Lower leg skin (tissue), 4 donors: ENCODE results near the gene KCNJ4. TPM values are rescaled to one million over a fixed set of nuclear protein-coding genes. Genes with fewer than 3 reads are reported as not detected.
A peak's percentile ranks its signal among the peaks of the same experiment; 100 is the strongest.

Experiments
- DNase-seq, 2 donors: peaks; one replicate each; pipeline ENCODE4 v3.0.0-alpha.2; 2019; ENCODE audit warnings: low spot score in 2 of 2
- H3K4me3 ChIP-seq: fragments of 200-600 bp; sonication (generic); 2 replicates; pipeline ENCODE4 v1.5.1; 2017; ENCODE audit warnings: mild to moderate bottlenecking, low read depth; ENCODE audit not compliant: poor library complexity, severe bottlenecking
- POLR2A ChIP-seq, 2 donors: fragments of 450-650 bp; IDR thresholded peaks; one replicate each; pipeline ENCODE4 v1.6.1; 2016 to 2017; ENCODE audit warnings: antibody characterized with exemption in 2 of 2, mild to moderate bottlenecking in 1 of 2, moderate library complexity in 1 of 2
- WGBS, 2 donors: methylation state at CpG; one replicate each; pipeline ENCODE4 v1.1.5; 2018; 5-methylcytosine and 5-hydroxymethylcytosine counted together
- intact Hi-C: fragments of 100-400 bp; cut with DNase I; formaldehyde crosslinking; loops from one replicate; pipeline ENCODE4 v1.15.0; 2023; ENCODE audit warnings: low total_unique reads
- total RNA-seq, 4 donors: library from RNA; depleted of rRNA; stranded (reverse); fragments of >200 nt; gene quantifications; one replicate each; pipeline ENCODE4 v1.1.0, GENCODE V29; 2016
- TF ChIP-seq, protein P1 (sequence below), 3 donors: fragments of 450-650 bp; IDR thresholded peaks; one replicate each; pipeline ENCODE4 v1.5.1; 2016; ENCODE audit warnings: antibody characterized with exemption in 3 of 3, mild to moderate bottlenecking in 3 of 3, moderate library complexity in 2 of 3

The KCNJ4 gene
- total RNA-seq = 1 to 10 TPM in 1 of 4 donors, under 1 TPM in 2, not detected in 1; 0.29 to 1.4 (median 0.46) TPM

DNA sequence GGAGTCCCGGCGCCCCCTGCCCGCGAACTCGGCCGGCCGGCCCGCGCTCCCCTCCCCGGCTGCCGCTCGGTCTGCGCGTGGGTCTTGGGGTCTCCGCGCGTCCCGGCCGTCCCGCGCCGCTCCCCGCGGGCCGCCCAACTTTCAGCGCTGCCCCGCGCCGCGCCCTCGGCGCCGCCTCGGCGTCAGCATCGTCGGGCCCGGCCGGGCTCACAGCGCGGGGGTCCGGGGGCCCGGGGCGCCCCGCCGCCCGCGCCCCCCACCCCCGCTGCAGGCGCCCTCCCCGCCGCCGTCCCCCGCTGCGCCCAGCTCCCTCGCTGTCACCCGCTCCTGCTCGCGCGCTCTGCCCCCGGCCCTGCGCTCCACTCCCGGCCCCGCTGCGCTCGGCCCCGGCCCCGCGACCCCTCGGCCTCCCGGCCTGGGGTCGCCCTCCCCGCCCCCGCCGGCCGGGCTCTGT is at the start of gene KCNJ4:
Gene KCNJ4 (minus strand): TSS at position 124 of the 454 bp plus-strand sequence. CDS start 27,067 bp downstream, outside the sequence.
- WGBS, 2 donors = 0 to 1% methylated on average over 11 to 19 of the region's 76 CpGs
- intact Hi-C loops = no loop called here
- H3K4me3 ChIP-seq = peak within 1 kb of the TSS; percentile 10
- DNase-seq = no peak
- TF ChIP-seq, protein P1, sequence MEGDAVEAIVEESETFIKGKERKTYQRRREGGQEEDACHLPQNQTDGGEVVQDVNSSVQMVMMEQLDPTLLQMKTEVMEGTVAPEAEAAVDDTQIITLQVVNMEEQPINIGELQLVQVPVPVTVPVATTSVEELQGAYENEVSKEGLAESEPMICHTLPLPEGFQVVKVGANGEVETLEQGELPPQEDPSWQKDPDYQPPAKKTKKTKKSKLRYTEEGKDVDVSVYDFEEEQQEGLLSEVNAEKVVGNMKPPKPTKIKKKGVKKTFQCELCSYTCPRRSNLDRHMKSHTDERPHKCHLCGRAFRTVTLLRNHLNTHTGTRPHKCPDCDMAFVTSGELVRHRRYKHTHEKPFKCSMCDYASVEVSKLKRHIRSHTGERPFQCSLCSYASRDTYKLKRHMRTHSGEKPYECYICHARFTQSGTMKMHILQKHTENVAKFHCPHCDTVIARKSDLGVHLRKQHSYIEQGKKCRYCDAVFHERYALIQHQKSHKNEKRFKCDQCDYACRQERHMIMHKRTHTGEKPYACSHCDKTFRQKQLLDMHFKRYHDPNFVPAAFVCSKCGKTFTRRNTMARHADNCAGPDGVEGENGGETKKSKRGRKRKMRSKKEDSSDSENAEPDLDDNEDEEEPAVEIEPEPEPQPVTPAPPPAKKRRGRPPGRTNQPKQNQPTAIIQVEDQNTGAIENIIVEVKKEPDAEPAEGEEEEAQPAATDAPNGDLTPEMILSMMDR (IDR thresholded peaks at IDR 0.05) = no peak
- no peak for TF ChIP-seq POLR2A (IDR thresholded peaks at IDR 0.05)

GRCh38 chr22:38503021-38503420 is 48.0 kb upstream of the KCNJ4 start:
- no peak for TF ChIP-seq POLR2A (IDR thresholded peaks at IDR 0.05)
- TF ChIP-seq, protein P1 (IDR thresholded peaks at IDR 0.05) = no peak
- H3K4me3 ChIP-seq = no peak overlapping the region
- 37 to 40% methylated on average over 4 of the region's 4 CpGs for WGBS, 2 donors
- no peak for DNase-seq
- intact Hi-C loops = no loop called here

DNA sequence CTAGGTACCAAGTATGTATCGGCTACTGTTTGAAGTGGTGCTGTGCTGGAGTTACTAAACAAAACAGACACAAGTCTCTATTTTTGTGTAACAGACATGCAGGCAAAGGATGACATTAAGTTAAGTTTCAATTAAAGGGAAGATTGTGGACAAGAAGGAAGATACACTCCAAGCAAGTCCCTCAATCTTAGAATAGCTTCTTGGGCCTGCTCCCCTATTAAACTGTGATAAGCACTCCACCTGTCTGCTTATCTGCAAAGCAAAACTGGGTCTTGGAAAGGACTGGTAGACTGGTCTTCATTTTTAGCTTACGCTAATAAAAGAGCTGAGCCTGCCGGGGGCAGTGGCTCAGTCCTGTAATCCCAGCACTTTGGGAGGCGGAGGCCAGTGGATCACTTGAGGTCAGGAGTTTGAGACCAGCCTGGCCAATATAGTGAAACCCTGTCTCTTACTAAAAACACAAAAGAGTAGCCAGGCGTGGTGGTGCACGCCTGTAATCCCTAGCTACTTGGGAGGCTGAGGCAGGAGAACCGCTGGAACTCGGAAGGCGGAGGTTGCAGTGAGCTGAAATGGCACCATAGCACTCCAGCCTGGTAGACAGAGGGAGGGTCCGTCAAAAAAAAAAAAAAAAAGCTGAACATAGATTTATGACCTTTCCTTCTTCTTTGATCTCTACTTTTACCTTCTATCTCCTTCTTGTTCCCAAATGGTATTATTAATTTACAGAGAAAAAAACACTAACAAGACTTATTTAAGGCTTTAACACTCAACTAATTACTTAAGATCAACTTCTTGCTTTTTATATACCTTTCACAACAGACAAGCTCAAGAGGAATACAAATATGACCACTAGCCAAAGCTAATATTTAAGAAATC is 47.0 kb upstream of the KCNJ4 start:
- TF ChIP-seq, protein P1 (IDR thresholded peaks at IDR 0.05) = no peak
- no peak for TF ChIP-seq POLR2A (IDR thresholded peaks at IDR 0.05)
- no peak for DNase-seq
- no peak overlapping the region for H3K4me3 ChIP-seq
- intact Hi-C loops = no loop called here
- WGBS, 2 donors = 88 to 89% methylated on average over 10 of the region's 10 CpGs

- 84 to 88% methylated on average over 3 of the region's 3 CpGs for WGBS, 2 donors
- TF ChIP-seq, protein P1 (IDR thresholded peaks at IDR 0.05) = no peak
- no peak for TF ChIP-seq POLR2A (IDR thresholded peaks at IDR 0.05)
- H3K4me3 ChIP-seq = no peak overlapping the region
- DNase-seq = no peak
- intact Hi-C loops = no loop called here
Observed at GRCh38 chr22:38497869-38498268, 42.9 kb upstream of the KCNJ4 start.

- intact Hi-C loops = no loop called here
- TF ChIP-seq POLR2A (IDR thresholded peaks at IDR 0.05) = no peak
- TF ChIP-seq, protein P1 (IDR thresholded peaks at IDR 0.05) = no peak
- H3K4me3 ChIP-seq = no peak overlapping the region
- WGBS, 2 donors = 91 to 94% methylated on average over 12 of the region's 12 CpGs
- no peak for DNase-seq
Observed at GRCh38 chr22:38494939-38495338, 39.9 kb upstream of the KCNJ4 start.
